ENCODE measurements around the gene MAP3K15.

DNA sequence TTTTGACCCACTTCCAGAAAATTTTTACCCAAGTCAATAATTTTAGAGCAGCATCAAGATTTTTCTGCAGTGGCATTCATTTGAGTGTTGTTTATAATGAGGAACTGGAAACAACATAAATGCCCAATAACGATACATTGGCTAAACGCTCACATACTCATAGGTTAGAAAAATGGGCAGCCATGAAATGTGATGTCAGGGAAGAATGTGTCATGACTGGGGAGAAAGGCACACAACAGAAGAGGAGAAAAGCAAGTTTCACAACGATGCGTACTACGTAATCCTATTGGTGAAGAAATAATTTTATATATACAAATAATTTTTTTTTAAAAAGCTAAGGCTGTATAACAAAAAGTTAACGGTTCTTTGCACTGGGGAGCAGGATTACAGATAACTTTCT lies 33.6 kb upstream of the MAP3K15 start:
- TF ChIP-seq POLR2A (IDR thresholded peaks at IDR 0.05): no peak
- TF ChIP-seq, protein P1, sequence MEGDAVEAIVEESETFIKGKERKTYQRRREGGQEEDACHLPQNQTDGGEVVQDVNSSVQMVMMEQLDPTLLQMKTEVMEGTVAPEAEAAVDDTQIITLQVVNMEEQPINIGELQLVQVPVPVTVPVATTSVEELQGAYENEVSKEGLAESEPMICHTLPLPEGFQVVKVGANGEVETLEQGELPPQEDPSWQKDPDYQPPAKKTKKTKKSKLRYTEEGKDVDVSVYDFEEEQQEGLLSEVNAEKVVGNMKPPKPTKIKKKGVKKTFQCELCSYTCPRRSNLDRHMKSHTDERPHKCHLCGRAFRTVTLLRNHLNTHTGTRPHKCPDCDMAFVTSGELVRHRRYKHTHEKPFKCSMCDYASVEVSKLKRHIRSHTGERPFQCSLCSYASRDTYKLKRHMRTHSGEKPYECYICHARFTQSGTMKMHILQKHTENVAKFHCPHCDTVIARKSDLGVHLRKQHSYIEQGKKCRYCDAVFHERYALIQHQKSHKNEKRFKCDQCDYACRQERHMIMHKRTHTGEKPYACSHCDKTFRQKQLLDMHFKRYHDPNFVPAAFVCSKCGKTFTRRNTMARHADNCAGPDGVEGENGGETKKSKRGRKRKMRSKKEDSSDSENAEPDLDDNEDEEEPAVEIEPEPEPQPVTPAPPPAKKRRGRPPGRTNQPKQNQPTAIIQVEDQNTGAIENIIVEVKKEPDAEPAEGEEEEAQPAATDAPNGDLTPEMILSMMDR (IDR thresholded peaks at IDR 0.05): no peak
